Measurements from ENCODE around the gene PRDX2.
A peak's percentile ranks its signal among the peaks of the same experiment; 100 is the strongest.

The PRDX2 gene

GRCh38 chr19:12779162-12779993 lies 22.2 kb downstream of the PRDX2 start:
- DNase-seq = peak; percentile 64

DNA sequence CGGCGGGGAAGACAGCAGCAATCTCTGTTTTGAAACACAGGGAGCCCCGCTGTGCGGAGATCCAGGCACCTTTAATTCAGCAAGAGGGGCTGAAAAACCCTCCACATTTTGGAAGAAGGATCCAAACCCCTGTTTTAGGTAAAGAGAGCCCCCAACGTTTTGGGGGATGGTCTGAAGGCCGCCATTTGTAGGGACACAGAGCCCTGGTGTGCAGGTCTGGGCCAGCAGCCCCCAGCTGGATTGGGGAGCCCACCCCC lies 22.8 kb downstream of the PRDX2 start:
- no peak for DNase-seq

- peak; percentile 51 for DNase-seq
These were observed 23.3 kb downstream of the PRDX2 start for GRCh38 chr19:12778017-12778904.

- DNase-seq = peak; percentile 75
These were observed 24.2 kb downstream of the PRDX2 start for GRCh38 chr19:12777217-12778016.

- no peak for DNase-seq
These were observed 26.7 kb downstream of the PRDX2 start, which contains the start of gene HOOK2 for GRCh38 chr19:12774588-12775555. TSS of gene HOOK2 (minus strand) at chr19:12775552. CDS start at chr19:12775449, 103 bp downstream.

GRCh38 chr19:12773571-12773970 lies 28.0 kb downstream of the PRDX2 start:
- DNase-seq = peak; percentile 43

DNA sequence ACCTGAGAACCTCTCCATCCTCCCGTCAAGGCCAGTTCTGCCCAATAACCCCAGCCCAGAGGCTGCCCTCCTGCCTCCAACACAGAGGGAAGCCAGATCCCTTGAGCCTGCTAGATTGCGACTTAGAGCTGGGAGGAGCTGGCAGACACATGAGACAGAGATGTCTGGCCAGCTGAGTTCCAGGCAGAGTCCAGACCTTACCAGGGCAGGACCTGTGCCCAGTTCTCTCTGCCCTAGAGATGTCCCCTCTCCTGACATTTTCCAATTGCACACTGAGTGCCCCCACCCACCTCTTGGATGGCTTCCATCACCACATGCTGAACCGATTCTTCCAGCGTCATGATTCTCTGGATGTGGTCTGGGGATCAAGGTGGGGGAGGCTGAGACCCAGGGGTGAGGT lies 29.3 kb downstream of the PRDX2 start:
- DNase-seq = no peak

- no peak for DNase-seq
These were observed 30.7 kb downstream of the PRDX2 start for GRCh38 chr19:12770922-12771321.

- peak; percentile 36 for DNase-seq
These were observed 31.9 kb downstream of the PRDX2 start for GRCh38 chr19:12769689-12770088.

GRCh38 chr19:12767666-12768065 lies 33.9 kb downstream of the PRDX2 start:
- DNase-seq = no peak

GRCh38 chr19:12767150-12767549 lies 34.5 kb downstream of the PRDX2 start:
- DNase-seq = no peak

DNA sequence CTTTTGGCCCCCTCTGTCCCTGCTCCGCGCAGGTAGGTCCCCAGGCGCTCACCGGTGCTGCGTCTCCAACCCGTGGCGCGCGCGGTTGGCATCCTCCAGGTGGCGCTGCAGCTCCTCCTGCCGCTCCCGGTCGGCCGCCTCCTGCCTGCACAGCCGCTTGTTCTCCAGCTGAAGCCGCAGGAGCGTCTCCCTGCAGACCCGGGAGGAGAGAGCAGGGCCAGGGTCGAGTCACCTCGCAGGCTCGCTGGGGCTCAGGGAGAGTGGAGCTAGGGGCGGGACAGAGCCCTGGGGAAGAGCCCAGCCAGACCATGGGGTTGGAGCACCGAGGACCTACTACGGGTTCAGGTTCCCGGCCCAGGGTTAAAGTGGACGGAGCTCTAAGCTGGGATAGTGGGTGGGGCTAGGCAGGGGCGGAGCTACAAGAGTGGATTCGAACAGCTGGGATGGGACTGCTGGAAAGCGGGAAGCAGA lies 35.5 kb downstream of the PRDX2 start:
- DNase-seq = no peak

GRCh38 chr19:12764698-12765097 lies 36.9 kb downstream of the PRDX2 start:
- DNase-seq = no peak

GRCh38 chr19:12763100-12763499 lies 38.5 kb downstream of the PRDX2 start:
- DNase-seq = no peak

- DNase-seq = no peak
These were observed 41.9 kb downstream of the PRDX2 start for GRCh38 chr19:12759686-12760085.

GRCh38 chr19:12757544-12758274 lies 43.9 kb downstream of the PRDX2 start:
- DNase-seq = peak; percentile 68

DNA sequence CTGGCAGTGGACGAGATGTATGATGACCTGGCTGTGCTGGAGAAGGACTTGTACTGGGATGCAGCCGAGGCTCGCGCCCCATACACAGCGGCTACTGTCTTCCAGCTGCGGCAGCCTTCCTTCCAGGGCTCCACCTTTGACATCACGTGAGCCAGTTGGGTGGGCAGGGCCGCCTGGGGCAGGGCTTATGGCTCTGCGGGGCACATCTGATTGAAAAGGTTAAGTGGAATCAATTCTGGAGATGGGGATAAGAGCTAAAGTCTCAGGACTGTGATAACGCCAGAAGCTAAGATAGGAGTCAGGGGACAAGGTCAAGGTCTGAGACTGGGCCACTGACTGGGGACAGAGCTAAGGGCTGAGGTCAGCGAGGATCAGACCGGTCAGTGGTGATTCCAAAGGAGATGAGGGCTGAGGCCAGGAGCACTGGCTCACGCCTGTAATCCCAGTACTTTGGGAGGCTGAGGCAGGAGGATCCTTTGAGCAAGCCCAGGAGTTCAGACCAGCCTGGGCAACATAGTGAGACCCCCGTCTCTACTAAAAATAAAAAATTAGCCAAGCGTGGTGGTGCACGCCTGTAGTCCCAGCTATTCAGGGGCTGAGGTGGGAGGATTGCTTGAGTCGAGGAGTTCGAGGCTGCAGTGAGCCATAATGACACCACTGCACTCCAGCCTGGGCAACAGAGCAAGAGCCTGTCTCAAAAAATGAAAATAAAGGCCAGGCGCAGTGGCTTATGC lies 45.3 kb downstream of the PRDX2 start:
- DNase-seq = no peak

DNA sequence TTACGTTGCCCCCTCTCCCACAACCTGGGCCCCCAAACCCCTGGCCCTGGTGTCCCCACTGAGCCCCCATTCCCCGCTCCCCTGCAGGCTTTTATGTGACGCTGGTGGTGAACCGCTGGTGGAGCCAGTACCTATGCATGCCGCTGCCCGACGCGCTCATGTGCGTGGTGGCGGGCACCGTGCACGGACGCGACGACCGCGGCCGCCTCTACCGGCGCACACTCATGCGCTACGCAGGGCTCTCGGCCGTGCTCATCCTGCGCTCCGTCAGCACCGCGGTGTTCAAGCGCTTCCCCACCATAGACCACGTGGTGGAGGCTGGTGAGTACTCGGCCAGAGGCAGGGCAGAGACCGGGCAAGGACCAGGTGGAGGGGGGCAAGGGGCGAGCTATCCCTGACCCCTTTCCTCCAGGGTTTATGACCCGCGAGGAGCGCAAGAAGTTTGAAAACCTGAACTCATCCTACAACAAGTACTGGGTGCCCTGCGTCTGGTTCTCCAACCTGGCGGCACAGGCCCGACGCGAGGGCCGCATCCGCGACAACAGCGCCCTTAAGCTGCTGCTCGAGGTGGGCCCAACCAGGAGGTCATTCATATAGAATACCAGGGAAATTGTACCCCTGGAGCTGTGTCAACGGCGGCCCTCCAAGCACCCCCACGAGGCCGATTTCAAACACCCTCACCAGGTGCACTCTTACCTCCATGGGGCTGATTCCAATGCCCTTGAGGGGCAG lies 47.0 kb downstream of the PRDX2 start:
- DNase-seq = no peak

- DNase-seq = no peak
These were observed 49.4 kb downstream of the PRDX2 start for GRCh38 chr19:12752056-12752781.
